ENCODE measurements around the gene HSF5. TPM values are rescaled to one million over a fixed set of nuclear protein-coding genes. Genes with fewer than 3 reads are reported as not detected.

The HSF5 gene
- total and polyA plus RNA-seq, 2 of the 13 experiments (the other 11 are each of a cell fraction or from before 2014, with no cell fraction given), result not detected

GRCh38 chr17:58516644-58517377, 28.6 kb upstream of the HSF5 start (continued):
- no peak for TF ChIP-seq ZNF703 (CRISPR knock-in tag; IDR thresholded peaks at IDR 0.05; ENCODE audit: borderline replicate concordance)
- no peak for TF ChIP-seq GRHL1 (CRISPR knock-in tag; conservative IDR thresholded peaks at IDR 0.05)
- TF ChIP-seq ELF1 (CRISPR knock-in tag; IDR thresholded peaks at IDR 0.05), result no peak
- no peak for TF ChIP-seq KDM3A (CRISPR knock-in tag; IDR thresholded peaks at IDR 0.05; ENCODE audit: low read depth)
- TF ChIP-seq ZIK1 (CRISPR knock-in tag; IDR thresholded peaks at IDR 0.05; ENCODE audit: borderline replicate concordance, low read depth), result no peak
- TF ChIP-seq PRMT3 (CRISPR knock-in tag; IDR thresholded peaks at IDR 0.05; ENCODE audit: borderline replicate concordance, low read depth), result no peak
- TF ChIP-seq MYPOP (CRISPR knock-in tag; IDR thresholded peaks at IDR 0.05), result 0 out of 2 replicates have a peak, but pooled peaks have one; percentile 19
- no peak for TF ChIP-seq CREM (IDR thresholded peaks at IDR 0.05)
- TF ChIP-seq CREM (CRISPR knock-in tag; IDR thresholded peaks at IDR 0.05), result no peak
- peak; percentile 70 for TF ChIP-seq RARA (CRISPR knock-in tag; IDR thresholded peaks at IDR 0.05)
- TF ChIP-seq ZNF232 (CRISPR knock-in tag; IDR thresholded peaks at IDR 0.05; ENCODE audit: borderline replicate concordance), result no peak; the same call in 1 of the 2 replicates
- TF ChIP-seq ZBTB40 (IDR thresholded peaks at IDR 0.05), result no peak
- no peak; the same call in 1 of the 2 replicates for TF ChIP-seq ZBTB40 (CRISPR knock-in tag; IDR thresholded peaks at IDR 0.05)
- peak; percentile 64; the same call in 1 of the 2 replicates for TF ChIP-seq RXRB (CRISPR knock-in tag; IDR thresholded peaks at IDR 0.05; ENCODE audit: borderline replicate concordance)
- peak; percentile 66 for TF ChIP-seq MAX (IDR thresholded peaks at IDR 0.05)
- TF ChIP-seq ZFP36 (IDR thresholded peaks at IDR 0.05; ENCODE audit: borderline replicate concordance, low read depth, low read length, partially characterized antibody), result no peak
- peak; percentile 48 for TF ChIP-seq FOXA3 (CRISPR knock-in tag; IDR thresholded peaks at IDR 0.05)

Measured in HepG2 (cell line).